Activated CD4-positive, CD25-positive, alpha-beta regulatory T cell treated with anti-CD3 and anti-CD28 coated beads, Interleukin-2, amount 50 U/mL, for 16 hours (primary cell): ENCODE results near the gene RITA1.

Experiments used
- DNase-seq: peaks from one replicate; pipeline ENCODE4 v3.0.0-alpha.2; 2020; ENCODE audit warnings: low read depth, low spot score

Gene RITA1

GRCh38 chr12:113179023-113179422, 6.5 kb upstream of the RITA1 start:
- DNase-seq: no peak

GRCh38 chr12:113180333-113180732, 5.2 kb upstream of the RITA1 start:
- no peak for DNase-seq

GRCh38 chr12:113181975-113182374, 3.5 kb upstream of the RITA1 start:
- no peak for DNase-seq

- DNase-seq: no peak
Measured at GRCh38 chr12:113183030-113183589, 2.4 kb upstream of the RITA1 start.

- DNase-seq: no peak
Measured at GRCh38 chr12:113184098-113184899, 1.2 kb upstream of the RITA1 start.

- peak; percentile 72 for DNase-seq
Measured at GRCh38 chr12:113184900-113185179, 681 bp upstream of the RITA1 start.

- no peak for DNase-seq
Measured at GRCh38 chr12:113186033-113186365, 478 bp downstream of the RITA1 start.

- DNase-seq: no peak
Measured at GRCh38 chr12:113186666-113187325, 1.3 kb downstream of the RITA1 start.

GRCh38 chr12:113189361-113189760, 3.8 kb downstream of the RITA1 start:
- DNase-seq: no peak

GRCh38 chr12:113190761-113191160, 5.2 kb downstream of the RITA1 start:
- no peak for DNase-seq

- no peak for DNase-seq
Measured at GRCh38 chr12:113191227-113191626, 5.7 kb downstream of the RITA1 start.

- no peak for DNase-seq
Measured at GRCh38 chr12:113194971-113195391, 9.5 kb downstream of the RITA1 start.

- DNase-seq: no peak
Measured at GRCh38 chr12:113195598-113195997, 10.1 kb downstream of the RITA1 start.

- DNase-seq: no peak
Measured at GRCh38 chr12:113196582-113196981, 11.1 kb downstream of the RITA1 start.

- no peak for DNase-seq
Measured at GRCh38 chr12:113196990-113197389, 11.5 kb downstream of the RITA1 start.

- no peak for DNase-seq
Measured at GRCh38 chr12:113197518-113198077, 12.1 kb downstream of the RITA1 start.

GRCh38 chr12:113198296-113198695, 12.8 kb downstream of the RITA1 start:
- no peak for DNase-seq

- DNase-seq: no peak
Measured at GRCh38 chr12:113200021-113200797, 14.7 kb downstream of the RITA1 start.

GRCh38 chr12:113201187-113202177, 16.0 kb downstream of the RITA1 start:
- no peak for DNase-seq

- DNase-seq: no peak
Measured at GRCh38 chr12:113202300-113203075, 17.0 kb downstream of the RITA1 start.
